ENCODE measurements around the gene SH2D2A.

SH2D2A gene

DNA sequence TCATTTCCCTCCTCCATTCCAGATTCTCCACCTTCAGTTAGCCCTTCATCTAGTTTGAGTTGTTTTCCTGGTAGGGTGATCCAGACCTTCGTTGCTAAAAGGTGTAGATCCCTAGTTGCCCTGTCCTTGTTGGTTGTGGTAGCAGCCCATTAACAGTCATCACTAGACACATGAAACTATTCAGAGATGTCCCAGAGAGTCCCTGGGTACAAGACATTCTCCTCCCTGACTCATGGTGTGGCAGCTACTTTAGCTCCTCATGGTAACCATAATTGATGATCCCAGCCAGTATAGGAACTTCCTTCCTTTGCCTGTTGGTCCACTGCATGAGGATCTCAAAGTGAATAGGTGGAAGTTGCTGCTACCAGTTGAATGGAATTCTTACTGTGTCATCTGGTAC lies 6.0 kb upstream of the SH2D2A start:
- DNase-seq, result no peak

DNA sequence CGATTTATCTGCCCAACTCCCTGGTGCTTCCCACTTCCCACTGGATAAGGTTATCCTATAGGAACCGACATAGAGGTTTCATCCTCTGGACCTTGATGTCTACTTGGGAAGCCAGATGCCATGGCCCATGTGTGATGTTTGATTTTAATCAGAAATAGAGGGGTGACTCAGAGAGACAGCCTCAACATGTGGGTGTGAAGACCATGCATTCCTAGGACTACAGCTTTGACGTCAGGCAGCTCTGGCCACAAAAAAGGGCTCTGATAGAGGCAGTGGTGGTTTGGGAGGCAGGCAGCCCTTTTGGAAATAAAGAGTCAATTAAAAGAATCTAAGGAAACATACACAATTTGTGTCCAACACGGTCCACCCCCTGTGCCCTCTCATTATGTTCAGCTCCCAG lies 5.2 kb upstream of the SH2D2A start:
- no peak for DNase-seq

DNA sequence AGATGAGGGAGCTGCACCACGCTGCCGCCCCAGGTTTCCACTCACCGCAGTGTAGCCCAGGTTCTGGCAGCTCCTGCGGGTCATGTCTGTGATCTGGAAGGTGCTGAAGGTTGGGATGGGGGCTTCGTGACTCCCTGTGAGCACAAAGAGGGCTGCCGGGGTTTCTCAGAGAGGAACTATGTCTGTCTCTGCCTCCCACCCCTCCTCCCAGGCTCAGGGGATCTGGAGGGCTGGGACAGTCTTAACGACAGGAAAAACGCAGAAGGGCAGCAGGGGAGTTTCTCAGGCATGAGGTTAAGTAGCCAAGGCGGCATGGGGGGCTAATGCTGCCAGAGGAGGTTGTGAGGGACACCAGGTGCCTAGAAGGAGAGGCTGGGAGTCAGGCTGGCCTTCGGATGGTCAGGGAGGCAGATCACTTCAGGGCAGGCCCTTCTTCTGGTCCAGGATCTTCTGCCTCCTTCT lies 656 bp downstream of the SH2D2A start:
- no peak for DNase-seq

DNA sequence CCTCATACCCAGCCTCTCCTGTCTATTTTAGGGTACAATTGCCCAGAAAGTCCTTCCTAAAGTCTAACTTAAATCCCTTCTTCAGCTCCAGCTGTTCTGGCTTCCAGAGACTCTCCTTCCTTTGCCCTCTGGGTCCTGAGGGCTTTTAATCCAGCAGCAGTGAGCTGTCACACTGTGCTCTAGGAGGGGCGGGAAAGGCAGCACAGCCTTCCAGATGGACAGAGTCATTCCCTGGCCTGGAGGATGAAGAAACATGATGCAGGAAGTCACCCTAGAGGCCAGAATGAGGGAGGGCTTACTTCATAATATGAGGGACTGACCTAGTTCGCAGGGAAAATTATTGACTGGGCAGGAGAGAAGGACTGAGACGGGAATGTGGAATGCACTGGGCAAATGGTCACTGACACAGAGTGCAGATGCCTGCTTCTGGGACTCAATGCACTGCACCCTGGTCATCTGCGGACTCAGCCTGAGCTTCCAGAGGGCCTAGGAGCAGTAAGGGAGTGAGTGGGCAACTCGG lies 1.3 kb downstream of the SH2D2A start:
- no peak for DNase-seq

DNA sequence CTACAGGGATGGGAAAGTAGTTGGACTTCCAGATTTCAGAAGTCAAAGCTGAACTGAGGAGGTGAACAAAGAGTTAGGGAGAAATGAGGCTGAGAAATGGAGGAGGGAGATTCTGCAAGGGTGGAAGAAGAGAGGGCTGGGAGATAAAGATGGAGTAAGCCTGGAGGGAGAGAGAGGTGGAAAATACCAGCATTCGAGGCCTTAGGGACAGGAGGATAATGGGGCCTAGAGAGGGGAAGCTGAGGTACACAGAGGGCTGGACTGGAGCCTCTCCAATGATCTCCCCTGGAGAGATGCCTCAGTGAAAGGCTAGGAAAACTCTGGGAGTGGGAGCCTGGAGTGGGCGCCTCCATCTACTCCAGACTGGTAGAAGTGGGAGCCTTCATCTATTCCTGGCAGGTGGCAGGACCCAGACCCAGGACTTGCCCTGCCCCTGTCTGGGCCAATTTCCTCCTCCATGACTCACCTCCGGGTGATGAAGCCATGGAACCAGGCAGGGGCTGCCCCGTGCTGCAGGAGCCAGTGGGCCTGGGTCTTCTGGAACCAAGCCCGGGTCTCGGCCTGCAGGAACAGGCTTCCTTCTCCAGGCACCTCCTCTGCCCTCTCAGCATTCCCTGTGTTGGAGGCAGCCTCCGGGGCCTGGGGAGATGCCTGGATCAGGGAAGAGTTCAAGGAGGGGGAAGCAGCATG lies 1.9 kb downstream of the SH2D2A start:
- DNase-seq, result no peak

DNA sequence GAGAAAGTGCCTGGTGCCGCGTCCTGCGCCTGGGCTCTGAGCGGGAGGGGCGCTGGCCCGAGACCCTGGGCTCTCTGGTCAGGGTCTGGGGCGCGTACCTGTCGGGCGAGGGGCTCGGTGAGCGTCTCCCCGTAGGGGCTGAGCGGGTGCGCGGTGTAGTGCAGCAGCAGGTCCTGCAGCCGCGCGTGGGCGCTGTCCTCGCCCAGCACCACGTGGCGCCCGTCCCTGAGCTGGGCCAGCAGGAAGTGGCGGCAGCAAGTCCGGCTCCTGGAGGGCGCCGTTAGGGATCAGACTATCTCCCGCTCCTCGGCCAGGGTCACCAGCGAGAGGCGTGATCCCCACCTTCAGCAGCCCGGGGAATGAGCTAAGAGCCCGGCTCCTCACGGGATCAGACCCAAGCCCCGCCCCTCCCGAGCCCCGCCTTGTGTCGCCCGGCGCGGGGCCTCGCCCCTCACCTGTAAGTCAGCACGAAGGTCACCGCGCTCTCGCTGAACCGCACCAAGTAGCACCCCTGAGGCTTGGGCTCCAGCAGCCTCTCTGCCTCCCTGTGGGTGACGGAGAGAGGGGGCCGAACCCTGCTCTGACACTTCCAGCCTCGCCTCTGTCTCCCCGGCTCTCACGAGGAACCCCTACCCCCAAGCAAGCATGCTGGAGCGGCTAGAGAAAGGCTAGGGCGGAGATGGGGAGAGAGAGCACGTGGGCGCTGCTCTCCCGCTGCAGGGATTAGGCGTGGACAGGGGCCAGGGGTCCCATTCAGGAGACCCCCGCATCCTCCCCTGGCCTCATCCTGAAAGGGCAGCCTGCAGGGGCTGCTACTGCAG lies 2.7 kb downstream of the SH2D2A start:
- peak; percentile 60 to 70 for DNase-seq

DNA sequence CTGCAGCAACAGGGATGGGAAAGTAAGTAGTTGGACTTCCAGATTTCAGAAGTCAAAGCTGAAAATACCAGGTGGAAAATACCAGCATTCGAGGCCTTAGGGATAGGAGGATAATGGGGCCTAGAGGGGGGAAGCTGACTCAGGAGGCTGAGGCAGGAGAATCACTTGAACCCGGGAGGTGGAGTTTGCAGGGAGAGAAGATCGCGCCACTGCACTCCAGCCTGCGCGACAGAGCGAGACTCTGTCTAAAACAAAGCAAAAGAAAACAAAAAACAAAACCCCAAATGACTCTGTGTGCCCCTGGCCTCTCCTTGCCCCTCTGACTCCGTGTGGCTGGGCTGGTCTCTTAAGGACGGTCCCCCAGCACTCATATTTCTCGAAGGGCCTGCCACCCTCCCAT lies 3.4 kb downstream of the SH2D2A start:
- no peak for DNase-seq

DNA sequence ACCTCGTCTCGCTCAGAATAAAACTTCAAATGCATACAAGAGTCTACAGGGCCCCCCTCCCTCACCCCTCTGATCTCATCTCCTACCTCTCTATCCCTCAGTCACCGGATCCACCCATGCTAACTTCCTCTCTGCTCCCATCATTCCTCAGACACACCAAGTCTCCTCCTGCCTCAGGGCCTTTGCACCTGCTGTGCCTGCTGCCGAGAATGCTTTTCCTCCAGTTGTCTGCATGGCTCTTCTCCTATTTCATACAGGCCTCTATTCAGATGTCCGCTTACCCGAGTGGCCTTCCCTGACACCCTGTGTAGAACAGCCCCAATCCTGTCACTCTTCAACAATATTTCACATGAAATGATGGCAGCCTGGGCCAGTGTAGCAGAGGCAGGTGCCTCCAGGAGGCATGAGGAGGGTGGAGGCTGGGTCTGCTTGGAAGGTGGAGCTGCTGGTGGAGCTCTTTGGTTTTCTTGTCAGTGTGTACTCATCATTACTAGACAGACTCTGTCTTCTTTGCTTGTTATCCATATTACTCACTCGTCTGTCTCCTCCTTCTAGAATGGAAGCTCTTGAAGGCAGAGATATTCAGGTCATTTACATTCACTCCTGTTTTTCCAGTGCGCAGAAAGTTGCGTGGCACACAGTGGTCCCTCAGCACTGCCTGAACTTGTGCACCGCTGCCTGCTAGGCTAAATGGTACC lies 4.2 kb downstream of the SH2D2A start:
- DNase-seq, result no peak

DNA sequence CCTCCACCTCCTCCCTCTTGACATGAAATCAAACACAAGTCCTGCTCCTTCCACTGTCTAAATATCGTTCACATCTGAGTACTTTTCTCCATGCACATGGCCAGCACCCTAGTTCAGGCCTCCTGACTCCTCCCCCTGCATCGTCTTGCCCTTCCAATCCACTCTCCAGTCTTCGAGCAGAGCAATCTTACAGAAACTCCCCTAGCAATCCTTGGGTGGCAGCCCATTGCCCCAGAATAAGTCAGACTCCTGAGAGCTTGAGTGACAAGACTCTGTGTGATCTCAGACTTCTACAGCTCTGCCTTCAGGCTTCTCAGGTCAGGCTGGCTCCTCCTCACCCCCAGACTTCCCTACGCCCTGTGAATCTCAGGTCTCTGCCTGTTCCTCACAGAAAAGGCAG lies 5.5 kb downstream of the SH2D2A start:
- DNase-seq, result no peak

DNA sequence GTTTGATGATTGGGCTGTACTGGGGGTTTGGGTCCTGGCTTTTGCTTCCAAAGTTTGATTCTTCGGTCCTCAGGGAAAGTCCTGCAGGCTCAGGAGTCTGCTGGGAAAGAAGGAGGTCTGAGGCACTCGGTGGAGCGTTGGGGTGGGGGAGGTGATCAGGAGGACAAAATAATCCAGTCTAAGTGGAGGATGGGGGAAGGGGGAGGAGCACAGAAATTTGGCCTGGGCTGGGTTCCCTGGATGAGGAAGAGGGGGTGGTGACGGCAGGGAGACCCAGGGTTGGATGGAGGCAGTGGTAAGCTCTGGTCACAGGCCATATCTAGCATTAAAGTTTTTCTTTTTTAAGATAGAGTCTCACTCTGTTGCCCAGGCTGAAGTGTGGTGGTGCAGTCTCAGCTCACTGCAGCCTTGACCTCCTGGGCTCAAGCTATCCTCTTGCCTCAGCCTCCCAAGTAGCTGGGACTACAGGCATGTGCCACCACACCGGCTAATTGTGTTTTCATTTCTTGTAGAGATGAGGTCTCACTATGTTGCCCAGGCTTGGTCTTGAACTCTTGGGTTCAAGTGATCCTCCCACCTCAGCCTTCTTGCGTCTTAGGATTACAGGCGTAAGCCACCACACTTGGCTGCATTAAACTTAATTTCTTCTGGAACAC lies 6.8 kb downstream of the SH2D2A start:
- no peak for DNase-seq

DNA sequence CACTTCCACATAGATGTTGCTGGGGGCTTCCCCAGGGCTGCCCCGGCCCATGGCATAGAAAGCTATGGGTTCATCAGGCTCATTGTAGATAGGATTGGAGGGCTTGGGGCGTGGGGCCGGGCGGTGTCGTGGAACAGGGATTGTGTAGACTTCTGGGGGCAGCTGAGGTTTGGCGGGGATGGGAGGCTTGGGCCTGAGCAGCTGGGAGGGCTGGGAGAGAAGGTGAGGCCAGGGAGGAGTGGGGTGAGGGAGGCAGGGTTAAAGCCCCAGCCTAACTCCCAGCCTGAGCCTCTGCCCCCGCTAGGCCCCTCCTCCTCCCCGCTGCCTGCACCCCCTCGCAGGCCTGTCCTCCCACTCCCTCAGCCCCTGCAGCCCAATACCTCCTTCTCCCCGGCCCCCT lies 7.4 kb downstream of the SH2D2A start:
- no peak for DNase-seq

DNA sequence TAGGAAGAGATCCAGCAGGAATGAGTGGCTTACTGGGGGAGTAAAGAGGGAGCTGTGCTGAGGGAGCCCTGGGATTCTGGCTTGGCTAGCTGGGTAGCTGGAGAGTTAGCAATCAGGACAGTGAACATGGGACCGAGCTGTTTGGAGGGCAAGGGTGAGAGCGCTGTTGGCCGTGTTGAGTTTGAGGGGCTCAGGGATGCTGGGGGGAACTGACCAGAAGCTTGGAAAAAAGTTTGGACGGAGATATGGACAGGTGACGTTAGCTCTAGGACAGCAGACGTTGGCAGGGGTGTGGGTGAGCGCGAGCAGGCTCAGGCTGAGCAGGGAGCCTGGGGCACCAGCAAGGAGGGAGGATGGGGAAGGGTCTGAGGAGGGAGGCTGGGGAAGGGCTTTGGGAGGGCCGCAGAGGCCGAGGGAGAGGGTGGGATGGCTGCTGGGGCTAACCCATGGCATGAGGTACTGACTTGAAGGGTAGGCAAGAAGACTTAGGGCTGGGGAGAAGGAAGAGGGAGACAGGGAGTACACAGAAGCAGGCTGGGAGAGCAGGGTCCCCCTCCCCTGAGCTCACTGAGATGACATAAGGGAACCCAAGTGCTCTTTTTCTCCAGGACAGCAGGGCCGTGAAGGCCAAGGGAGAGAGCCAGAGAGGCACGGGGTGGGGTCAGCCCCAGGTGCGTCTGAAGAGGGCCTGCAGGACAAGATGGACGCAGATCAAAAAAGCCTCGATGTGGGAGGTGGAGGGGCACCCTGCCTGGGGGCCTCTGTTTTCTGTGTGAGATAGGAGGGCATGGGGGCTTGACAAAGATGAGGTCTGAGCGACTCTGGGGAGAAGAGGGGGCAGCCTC lies 8.2 kb downstream of the SH2D2A start:
- DNase-seq, result no peak

DNA sequence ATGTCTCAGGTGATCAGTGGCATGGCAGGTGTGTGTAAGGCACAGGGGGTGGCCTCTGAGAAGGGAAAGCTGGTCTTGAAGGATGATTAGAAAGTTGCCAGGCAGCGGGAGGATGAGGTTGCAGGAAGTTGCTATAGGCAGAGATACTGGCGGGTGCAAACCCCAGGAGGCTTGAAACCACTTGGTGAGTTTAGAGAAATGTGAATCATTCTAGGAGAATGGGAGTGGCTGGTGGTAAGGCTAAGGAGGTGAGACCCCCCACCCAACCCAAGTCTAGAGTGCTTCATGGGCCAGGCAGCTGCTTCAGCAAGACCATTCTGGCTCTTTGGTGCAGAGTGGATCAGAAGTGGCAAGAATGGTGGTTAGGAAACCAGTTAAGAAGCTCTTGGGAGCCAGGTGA lies 9.0 kb downstream of the SH2D2A start:
- DNase-seq, result no peak

DNA sequence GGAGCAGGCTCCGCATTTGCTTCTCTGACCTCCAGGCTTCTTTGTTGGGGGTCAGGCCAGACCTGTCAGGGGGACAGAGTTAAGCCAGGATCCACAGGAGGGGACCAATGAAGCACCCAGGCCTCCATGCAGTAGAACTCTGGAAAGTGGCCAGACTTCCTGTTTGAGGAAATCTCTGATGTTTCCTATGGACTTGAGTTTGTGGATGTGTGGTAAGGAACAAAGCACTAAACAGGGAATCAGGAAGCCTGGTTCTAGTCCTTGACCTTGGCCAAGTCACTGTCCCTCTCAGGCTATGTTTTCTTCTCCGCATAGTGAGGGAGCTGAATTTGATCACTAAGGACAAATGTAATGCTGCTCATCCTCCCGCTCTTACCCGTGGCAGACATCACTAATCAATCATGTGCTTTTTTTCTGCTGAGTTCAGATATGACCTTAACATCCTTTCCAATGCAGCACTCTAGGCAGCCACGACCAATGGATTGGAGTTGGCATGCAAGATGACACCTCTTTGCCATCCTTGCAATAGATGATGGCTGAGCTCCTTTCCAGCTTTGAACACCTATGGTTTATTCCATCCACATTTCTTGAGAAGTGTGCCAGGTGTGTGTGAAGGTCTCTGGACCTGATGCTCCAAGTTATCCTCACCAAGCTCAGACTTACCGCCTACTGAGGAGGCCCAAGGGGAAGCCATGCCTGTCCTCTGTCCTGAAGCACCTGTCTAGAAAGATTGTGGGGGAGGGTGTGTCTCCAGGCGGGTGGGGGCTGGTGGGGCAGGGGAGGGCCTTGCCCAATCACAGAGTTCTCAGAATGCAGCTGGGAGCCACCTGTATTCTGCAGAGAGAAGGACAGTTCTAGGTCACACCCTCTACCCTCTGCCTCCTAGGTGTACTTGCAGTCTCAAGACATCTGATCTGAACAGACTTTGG lies 9.9 kb downstream of the SH2D2A start:
- DNase-seq, result no peak

DNA sequence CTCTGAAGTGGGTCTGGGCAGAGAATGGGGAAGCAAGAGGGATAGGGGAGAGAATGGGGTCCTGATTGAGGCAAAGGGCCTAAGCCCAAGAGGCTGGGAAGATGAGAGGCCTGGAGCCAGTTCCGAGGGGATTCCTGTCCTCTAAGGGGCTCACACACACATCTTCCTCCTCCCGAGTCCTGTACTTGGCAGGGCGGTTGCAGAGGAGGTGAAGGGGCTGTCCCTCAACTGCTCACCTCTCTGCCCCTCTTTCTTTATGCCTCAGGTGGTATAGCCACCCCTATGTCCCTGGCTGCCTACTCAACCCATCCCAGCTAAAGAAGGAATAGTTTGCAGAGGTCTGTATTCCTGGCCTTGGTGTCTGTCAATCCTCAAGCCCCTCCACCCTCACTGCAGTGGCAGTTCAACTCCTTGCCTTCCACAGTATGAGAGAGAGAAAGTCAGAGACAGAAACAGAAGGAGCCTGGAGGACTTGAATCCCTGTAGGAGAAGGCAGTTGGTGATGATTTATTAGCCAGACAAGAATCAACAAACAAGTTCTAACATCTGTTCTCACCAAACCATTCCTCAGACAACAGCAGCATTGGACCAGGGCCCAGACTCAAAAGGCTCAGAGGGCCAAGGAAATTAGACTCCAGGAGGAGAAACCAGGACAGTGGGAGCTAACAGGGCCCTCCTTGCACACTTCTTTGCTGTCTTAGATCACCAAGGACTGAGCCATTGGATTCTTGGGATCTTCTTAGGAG lies 10.7 kb downstream of the SH2D2A start:
- no peak for DNase-seq

DNA sequence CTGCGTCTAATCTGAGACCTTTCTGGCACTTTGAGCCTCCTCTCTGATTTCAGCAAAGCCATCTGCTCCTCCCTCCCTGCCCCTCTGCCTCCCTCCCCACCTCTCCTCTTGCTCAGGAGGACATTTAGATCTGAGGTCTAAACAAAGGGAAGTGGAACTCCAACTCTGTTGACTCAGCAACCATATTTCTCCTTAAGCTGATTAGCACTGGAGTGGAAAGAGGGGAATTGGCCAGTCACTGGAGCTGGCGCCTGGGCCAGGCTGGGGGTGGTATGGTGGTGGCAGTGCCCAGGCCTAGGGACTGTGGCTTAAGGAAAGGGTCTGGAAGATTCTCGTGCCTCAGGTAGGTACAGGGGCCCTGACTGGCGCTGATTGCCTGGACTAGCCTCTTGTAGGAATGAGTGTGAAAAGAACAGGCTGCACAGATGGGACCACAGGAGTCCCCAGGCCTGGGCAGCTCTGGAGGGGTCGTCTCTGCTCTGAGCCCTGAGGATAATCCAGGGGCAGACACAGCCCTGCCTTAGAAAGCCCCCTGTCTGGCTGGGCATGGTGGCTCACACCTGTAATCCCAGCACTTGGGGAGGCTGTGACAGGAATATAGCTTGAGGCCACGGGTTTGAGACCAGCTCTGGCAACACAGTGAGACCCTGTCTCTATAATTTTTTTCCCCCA lies 11.9 kb downstream of the SH2D2A start:
- peak; percentile 84 to 85 for DNase-seq

DNA sequence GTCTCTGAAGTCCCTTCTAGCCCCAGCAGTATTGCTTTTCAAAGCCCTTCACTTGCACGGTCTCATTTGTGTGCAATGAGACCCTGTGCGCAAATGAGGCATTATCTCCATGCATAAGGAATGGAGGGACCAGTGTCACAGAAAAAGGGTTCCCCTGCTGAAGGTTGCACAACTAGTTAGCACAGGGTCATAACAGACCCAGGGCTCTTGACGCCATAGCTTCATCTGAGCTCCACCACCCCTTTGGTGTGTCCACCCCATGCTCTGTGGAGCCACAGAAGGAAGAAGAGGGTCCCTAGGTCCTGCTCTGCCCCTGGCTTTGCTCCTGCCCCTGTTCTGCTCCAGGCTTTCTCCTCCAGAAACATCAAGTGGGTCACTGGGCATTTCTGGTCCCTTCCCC lies 12.6 kb downstream of the SH2D2A start:
- DNase-seq, result peak in 1 of 2 experiments; percentile 67

DNA sequence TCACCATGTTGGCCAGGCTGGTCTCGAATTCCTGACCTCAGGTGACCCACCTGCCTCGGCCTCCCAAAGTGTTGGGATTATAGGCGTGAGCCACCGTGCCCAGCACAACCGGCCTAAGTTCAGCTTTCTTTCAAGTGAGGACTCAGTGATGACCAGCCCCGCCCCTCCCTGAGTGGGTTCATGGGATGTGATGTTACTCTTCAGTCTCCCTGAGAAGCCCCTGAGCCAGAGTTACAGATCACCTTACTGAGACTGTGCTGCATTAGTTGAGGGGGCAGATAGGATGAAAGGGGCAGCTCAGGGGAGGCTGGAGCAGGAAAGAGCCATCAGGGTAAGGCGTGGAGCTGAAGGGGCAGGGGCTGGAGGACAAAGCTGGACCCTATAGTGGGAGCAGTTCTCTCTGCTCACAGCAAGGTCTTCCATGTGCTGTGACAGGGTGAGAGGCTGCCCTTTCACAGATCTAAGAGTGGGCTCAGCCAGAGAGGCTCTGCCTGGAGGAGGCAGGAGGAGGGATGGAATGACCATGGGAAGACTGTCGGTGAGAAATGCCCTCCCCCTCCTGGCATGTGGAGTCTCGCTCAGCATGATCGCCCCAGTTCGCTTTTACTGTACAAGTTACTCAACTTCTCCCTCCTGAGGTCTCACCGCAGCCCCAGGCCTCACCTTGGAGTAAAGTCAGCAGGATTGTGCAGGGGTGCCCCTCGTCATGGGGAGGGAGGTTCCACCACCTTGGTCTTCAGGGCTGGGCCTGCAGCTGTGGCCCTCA lies 13.4 kb downstream of the SH2D2A start:
- DNase-seq, result no peak

DNA sequence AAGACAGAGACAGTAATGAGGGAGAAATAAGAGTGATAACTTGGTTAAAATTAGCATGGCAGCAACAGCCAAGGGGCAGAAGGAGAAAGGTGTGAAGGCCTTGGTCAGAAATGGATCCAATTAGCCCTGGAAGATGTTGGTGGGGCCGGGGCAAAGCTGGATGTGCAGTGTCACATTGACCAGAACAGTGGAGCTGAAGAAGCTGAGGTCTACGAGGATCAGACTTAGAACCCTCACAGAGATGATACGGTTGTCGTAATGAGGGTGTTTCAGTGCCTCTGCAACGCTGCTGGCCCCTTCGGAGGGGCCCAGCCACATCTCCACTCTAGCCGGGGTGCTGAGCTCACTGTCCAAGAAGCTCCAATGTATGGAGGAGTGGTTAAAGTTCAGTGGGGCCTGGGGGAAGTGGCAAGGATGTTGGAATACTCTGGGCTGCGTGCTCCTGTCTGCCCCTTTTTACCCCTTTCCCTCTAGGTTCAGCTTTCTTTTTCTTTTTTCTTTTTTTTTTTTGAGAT lies 14.2 kb downstream of the SH2D2A start:
- no peak for DNase-seq

Data from NCI-H187 (cell line).